Stimulated activated CD8-positive, alpha-beta memory T cell treated with anti-CD3 and anti-CD28 coated beads, Interleukin-12 subunit alpha, Interleukin-12 subunit beta, amount 100 ng/mL, for 1 hour (primary cell): ENCODE measurements around the gene ACOX3.

Source experiments
- DNase-seq: peaks from one replicate; pipeline ENCODE4 v3.0.0-alpha.2; 2020; ENCODE audit warnings: low read depth

Gene ACOX3

GRCh38 chr4:8467016-8467415 is 26.5 kb upstream of the ACOX3 start:
- no peak for DNase-seq

GRCh38 chr4:8465615-8466611 is 25.4 kb upstream of the ACOX3 start:
- no peak for DNase-seq

GRCh38 chr4:8464381-8464780 is 23.9 kb upstream of the ACOX3 start:
- no peak for DNase-seq

GRCh38 chr4:8463811-8464210 is 23.3 kb upstream of the ACOX3 start:
- DNase-seq = no peak

DNA sequence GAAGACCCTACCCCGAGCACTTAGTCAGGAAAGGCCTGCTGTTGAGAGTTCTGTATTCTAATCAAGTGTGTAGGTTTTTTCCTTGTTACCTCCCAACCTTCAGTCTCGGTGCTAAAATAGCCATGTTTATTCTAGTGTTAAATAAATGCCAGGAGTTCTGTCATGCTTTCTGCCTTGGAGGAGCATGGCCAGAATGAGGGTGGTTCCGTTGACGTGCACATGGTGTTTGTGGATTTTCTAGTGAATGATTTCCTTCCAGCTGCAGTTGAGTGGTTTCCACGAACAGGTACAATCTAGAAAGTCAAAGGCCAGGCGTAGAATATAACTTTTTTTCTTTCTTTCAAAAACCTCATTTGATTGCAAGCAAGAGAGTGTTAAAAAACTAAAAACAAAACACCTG is 21.1 kb upstream of the ACOX3 start:
- no peak for DNase-seq

- no peak for DNase-seq
These were observed 20.6 kb upstream of the ACOX3 start for GRCh38 chr4:8461086-8461485.

DNA sequence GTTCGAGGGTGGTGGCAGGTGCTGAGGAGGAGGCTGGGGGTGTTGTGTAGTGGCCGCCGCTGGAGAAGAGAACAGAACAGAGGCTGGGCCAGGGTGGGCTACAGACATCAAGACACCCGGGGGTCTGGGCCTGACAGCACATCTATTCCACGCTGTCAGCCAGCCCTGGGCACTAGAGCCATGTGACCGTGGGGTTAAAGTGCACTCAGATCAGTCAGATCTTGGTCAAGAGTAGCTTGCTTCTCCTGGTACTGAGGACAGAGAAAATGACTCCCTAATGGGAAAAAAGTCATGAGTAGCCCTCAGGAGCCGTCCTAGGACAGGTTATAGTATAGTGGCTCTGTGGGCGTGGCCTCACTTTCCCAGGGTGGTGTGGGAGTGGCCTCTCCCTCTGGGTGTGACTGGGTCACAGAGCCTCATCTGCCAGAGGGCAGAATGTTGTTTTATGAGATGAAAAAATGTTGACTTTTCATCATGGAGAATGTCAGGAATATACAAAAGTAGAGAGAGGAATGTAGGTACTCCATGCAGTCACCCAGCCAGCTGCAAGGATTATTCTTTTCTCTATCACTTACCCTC is 19.4 kb upstream of the ACOX3 start:
- no peak for DNase-seq

DNA sequence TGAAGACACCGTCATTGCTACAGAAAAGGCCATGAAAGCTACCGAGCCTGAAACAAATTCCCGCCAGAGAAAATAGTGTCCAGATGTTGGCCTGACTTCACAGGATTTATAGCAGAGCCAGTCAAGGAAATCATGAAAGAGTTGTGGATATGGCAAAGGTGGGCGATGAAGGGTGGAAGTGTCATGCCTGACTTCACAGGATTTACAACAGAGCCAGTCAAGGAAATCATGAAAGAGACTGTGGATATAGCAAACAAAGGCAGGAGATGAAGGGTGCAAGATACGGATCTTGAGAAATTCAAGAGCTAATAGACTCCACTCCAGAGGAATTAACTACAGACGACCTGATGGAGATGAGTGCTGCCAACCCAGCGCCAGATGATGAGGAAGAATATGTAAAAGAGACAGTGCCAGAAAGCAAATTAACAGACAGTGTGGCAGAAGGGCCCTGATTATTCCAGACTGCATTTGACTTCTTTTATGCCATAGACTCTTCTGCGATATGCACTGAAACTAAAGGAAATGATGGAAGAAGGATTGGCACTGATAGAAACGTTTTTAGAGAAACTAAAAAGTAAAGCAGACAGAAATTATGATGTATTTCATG is 17.2 kb upstream of the ACOX3 start:
- no peak for DNase-seq

- DNase-seq = no peak
These were observed 13.4 kb upstream of the ACOX3 start for GRCh38 chr4:8453957-8454356.

- no peak for DNase-seq
These were observed 11.1 kb upstream of the ACOX3 start for GRCh38 chr4:8451440-8452182.

- DNase-seq = no peak
These were observed 5.6 kb upstream of the ACOX3 start for GRCh38 chr4:8446122-8446521.

GRCh38 chr4:8443801-8444200 is 3.3 kb upstream of the ACOX3 start:
- no peak for DNase-seq

DNA sequence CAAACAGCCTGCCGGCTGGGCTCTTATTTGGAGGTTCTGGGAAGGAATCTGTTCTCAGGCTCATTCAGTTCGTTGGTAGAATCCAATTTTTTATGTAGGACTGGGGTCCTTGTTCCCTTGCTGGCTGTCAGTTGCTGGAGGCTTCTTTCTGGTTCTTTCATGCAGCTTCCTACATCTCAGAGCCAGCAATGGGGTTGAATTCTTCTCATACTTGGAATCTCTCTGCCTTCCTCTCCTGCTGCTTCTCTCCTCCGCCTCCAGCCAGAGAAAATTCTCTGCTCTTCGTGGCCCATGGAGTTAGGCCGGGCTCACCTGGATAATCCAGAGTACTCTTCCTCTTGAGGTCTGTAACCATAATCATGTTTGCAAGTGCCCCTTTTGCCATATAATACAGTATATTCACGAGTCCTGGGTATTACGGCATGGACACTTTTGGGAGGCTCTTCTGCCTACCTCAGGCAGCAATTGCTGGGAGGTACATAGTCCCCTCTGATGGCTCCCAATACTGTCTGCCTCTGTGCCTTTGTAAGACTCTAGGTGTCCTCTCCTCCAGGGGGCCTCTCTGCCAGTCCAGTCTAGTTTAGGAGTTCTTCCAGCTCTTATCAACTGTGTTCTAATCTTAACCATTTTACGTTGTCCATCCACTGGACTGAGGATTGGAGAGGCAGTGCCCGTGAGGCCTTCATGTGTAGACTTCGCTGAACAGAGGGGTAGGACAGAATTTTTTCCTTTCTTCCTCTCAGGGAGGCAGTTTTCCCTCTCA is 2.3 kb upstream of the ACOX3 start:
- no peak for DNase-seq

DNA sequence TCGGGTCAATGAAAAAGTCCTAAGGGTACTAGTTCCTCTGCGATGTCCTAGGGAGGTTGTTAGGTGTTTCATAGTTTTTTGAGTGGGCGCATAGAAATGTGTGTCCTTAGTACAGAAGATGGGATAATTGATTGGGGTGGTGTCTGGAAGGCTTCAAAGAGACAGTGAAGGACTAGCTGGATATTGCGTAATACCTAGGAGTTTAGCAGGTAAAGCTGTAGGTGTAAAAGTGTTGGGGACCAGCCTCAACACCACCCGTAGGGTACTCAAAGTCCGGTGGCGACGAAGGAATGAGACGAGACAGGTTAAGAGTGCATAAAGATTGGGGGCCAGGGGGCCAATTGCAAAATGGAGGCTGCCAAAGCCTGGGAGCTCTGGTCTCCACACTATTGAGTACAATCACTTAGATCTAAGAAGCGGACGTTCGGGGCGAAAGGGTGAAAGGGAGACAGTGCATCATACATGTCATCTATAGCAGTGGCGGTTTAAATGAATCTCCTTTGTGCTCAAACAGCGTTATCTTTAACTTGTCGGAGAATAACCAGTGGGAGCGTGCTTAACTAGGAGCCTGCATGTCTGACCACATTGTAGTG is 1.1 kb upstream of the ACOX3 start:
- DNase-seq = no peak

- DNase-seq = no peak
These were observed 520 bp downstream of the ACOX3 start for GRCh38 chr4:8439914-8440491.

GRCh38 chr4:8439168-8439567 is 1.4 kb downstream of the ACOX3 start:
- DNase-seq = no peak

- no peak for DNase-seq
These were observed 1.8 kb downstream of the ACOX3 start for GRCh38 chr4:8438743-8439142.

DNA sequence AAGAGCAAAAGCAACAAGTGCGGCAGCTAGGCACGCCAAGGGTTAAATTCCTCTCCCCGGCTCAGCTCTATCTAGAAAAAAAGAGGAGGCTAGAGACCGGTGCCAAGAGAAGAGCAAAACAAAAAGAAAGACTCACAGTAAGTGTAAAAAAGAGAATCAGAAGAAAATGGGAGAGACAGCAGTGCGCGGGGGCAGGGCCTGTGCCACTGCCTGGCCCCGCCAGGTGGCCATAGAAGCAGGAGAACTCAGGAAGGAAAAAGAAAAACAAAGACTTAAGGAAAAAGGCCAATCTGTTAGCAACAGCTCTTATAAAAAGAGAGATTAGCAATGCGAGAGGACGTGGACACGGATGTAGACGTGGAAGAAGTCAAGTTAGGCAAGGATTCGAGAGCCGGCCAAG is 3.2 kb downstream of the ACOX3 start:
- DNase-seq = no peak

- no peak for DNase-seq
These were observed 4.8 kb downstream of the ACOX3 start for GRCh38 chr4:8435656-8436121.

DNA sequence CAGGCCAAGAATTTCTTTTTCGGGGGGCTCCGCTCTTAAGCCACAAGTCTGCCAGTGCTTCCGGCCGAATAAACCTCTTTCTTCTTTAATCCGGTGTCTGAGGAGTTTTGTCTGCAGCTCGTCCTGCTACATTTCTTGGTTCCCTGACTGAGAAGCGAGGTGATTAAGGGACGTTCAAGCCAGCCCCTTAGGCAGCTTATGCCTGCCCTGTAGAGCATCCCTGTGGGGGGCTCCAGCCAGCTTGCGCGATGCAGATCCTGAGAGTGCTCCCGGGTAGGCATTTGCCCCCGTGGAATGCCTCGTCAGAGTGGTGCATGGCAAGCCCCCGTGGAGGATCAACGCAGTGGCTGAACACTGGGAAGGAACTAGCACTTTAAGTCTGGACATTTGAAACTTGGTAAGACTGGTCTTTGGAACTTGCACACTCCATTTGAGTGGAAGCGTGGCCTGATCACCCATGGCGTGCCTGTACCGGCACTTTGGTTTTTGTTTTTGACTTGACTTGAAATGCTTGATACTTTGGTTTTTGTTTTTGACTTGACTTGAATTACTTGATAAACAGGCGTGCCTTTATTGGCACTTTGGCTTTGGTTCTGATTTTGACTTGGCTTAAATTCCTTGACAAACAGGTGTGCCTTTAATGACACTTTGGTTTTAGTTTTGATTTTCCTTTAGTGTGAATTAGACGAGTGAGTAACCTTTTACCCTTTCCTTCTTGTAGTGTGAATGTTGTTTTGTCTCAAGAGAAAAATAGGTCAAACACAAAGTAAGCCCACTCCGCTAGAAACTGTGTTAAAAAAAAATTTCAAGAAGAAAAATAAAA is 6.1 kb downstream of the ACOX3 start:
- no peak for DNase-seq
